Measurements from ENCODE around the gene BMF. TPM values are rescaled to one million over a fixed set of nuclear protein-coding genes. Genes with fewer than 3 reads are reported as not detected.

Gene BMF
- total RNA-seq, 1 experiment from 2014 or later, result 81.5 TPM

DNA sequence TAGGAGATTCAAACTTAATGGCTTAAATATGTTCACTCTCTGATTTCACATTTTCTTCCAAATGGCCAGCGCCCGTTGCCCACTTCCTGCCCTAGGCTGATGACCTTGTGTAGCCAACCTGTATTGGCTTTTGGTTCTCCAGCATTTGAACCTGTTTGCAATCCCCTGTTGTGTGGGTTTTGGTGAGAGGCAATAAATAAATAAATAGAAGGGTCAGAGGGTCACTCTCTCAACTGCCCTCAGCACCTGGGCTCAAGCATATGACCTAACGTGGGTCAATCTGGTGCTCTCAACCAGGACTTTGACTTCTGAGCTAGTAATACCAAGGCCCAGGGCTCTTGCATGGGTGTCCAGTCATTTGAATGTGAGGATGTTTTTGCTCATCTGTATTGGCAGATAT lies 67.9 kb downstream of the BMF start:
- H3K36me3 ChIP-seq (ENCODE audit: control insufficient read depth, insufficient read depth, low read length), result no peaks in the 10 kb centered on the region
- Mint-ChIP-seq H3K4me3 (ENCODE audit: unreplicated experiment) (no peak overlapping the region), H3K27me3 (ENCODE audit: insufficient read depth, unreplicated experiment) (no peaks in the 10 kb centered on the region), H3K36me3 (ENCODE audit: insufficient read depth, unreplicated experiment) (peaks cover 44% of the 10 kb centered on the region), H3K9me3 (ENCODE audit: unreplicated experiment) (no peaks in the 10 kb centered on the region), H3K4me1 (ENCODE audit: low read depth, unreplicated experiment) (peaks cover 16% of the 10 kb centered on the region), H3K27ac (ENCODE audit: unreplicated experiment) (no peak overlapping the region)
- H3K27me3 ChIP-seq (replicated peaks; ENCODE audit: control insufficient read depth, insufficient read depth, low read length), result no peaks in the 10 kb centered on the region
- no peak for DNase-seq
- H3K4me3 ChIP-seq (ENCODE audit: low read depth, low read length), result no peak overlapping the region
- peaks cover 13% of the 10 kb centered on the region; the same call in 1 of the 2 replicates for H3K4me1 ChIP-seq
- intact Hi-C loops (cut with micrococcal nuclease; ENCODE audit: unreplicated experiment), result no loop called here
- POLR2A ChIA-PET, result interaction anchor here (0.5 kb wide), 1 partner anchor 128 kb away, joined by 6 read pairs; no protein-coding TSS in a partner anchor
- CTCF ChIA-PET, result interaction anchor here (0.5 kb wide), 1 partner anchor 118 kb away, joined by 3 read pairs; no protein-coding TSS in a partner anchor
- H3K9me3 ChIP-seq, result no peaks in the 10 kb centered on the region
- TF ChIP-seq, protein P1, sequence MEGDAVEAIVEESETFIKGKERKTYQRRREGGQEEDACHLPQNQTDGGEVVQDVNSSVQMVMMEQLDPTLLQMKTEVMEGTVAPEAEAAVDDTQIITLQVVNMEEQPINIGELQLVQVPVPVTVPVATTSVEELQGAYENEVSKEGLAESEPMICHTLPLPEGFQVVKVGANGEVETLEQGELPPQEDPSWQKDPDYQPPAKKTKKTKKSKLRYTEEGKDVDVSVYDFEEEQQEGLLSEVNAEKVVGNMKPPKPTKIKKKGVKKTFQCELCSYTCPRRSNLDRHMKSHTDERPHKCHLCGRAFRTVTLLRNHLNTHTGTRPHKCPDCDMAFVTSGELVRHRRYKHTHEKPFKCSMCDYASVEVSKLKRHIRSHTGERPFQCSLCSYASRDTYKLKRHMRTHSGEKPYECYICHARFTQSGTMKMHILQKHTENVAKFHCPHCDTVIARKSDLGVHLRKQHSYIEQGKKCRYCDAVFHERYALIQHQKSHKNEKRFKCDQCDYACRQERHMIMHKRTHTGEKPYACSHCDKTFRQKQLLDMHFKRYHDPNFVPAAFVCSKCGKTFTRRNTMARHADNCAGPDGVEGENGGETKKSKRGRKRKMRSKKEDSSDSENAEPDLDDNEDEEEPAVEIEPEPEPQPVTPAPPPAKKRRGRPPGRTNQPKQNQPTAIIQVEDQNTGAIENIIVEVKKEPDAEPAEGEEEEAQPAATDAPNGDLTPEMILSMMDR (IDR thresholded peaks at IDR 0.05; ENCODE audit: insufficient read depth in 1 of 2, low read depth in 1 of 2, low read length in 1 of 2, severe bottlenecking in 1 of 2, unreplicated experiment in 1 of 2), result no peak
- no TSS peak for BruUV-seq (replicated peaks)

DNA sequence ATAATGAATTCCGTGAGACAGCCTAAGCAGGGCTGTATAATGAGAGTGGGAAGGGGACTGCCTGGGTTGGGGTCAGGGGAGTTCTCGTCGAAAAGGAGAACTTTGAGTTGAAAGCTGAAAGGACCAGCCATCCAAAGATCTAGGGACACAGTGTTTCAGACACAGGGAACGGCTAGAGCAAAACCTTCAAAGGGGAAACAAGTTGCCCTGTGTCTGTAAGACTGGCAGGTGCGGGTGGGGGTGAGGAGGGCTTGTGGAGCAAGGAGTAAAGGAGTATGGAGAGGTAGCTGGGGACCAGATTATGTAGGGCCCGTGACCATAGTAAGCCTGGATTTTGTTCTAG lies 68.4 kb downstream of the BMF start:
- H3K9me3 ChIP-seq, result no peaks in the 10 kb centered on the region
- H3K36me3 Mint-ChIP-seq (ENCODE audit: insufficient read depth, unreplicated experiment), result peaks cover 47% of the 10 kb centered on the region
- peaks cover 10% of the 10 kb centered on the region; the same call in 1 of the 2 replicates for H3K4me1 ChIP-seq
- H3K4me3 ChIP-seq (ENCODE audit: low read depth, low read length), result no peak overlapping the region
- intact Hi-C loops (cut with micrococcal nuclease; ENCODE audit: unreplicated experiment), result no loop called here
- no peaks in the 10 kb centered on the region for H3K27me3 Mint-ChIP-seq (ENCODE audit: insufficient read depth, unreplicated experiment)
- DNase-seq, result no peak
- no peaks in the 10 kb centered on the region for H3K27me3 ChIP-seq (replicated peaks; ENCODE audit: control insufficient read depth, insufficient read depth, low read length)
- ChIA-PET CTCF (interaction anchor here (0.5 to 1.1 kb wide), 2 partner anchors 66 to 118 kb away, joined by 3 read pairs; no protein-coding TSS in a partner anchor), POLR2A (interaction anchor here (0.7 kb wide), 1 partner anchor 400 kb away, joined by 3 read pairs; no protein-coding TSS in a partner anchor)
- no TSS peak for BruUV-seq (replicated peaks)
- peak overlapping the region; percentile 98 for H3K4me3 Mint-ChIP-seq (ENCODE audit: unreplicated experiment)
- peaks cover 13% of the 10 kb centered on the region for H3K4me1 Mint-ChIP-seq (ENCODE audit: low read depth, unreplicated experiment)
- no peaks in the 10 kb centered on the region for H3K36me3 ChIP-seq (ENCODE audit: control insufficient read depth, insufficient read depth, low read length)
- H3K9me3 Mint-ChIP-seq (ENCODE audit: unreplicated experiment), result no peaks in the 10 kb centered on the region
- H3K27ac Mint-ChIP-seq (ENCODE audit: unreplicated experiment), result no peak overlapping the region
- TF ChIP-seq, protein P1 (IDR thresholded peaks at IDR 0.05; ENCODE audit: insufficient read depth in 1 of 2, low read depth in 1 of 2, low read length in 1 of 2, severe bottlenecking in 1 of 2, unreplicated experiment in 1 of 2), result no peak

DNA sequence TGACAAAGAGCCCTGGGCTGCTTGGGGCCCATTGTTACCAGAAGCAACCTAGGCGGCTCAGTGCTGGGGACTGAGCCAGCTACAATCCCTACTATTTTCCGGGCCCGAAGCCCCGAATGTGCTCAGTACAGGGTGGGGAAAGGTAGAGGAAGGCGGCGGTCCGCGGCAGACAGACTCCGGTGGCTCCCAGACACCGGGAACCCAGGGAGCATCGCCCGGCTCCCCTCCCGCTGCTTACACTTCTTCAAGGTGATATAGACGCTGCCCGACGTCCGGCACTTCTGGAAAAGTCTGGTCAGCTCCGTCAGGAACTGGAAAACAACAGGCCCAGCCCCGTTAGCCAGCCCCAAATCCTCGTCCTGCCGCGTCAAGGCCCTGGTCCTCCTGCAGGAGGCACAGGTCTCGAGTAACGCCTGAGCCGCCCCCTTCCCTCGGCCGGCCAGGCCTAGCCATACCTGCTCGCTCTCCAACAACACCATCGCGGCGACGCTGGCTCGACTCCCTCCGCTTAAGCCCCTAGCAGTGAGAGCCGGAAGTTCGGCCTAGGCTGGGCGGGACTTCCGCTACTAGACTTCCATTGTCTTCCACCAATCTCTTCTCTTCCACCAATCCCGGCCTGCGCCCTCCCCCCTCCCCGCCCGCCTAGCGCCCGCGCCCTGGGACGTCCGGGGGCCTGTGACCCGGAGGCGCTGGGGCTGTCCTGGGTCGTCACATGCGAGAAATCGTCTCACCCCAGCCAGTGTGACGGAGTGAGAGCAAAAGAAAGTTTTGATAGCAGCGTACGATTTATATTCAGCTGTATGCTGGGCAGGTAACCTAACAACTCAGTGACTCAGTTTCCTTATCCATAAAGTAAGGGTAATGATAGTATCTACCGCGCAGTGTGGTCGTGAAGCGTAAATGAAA lies 69.8 kb downstream of the BMF start, which contains the start of gene SRP14:
TSS of gene SRP14 (minus strand) at position 544 of the 906 bp plus-strand sequence. CDS start at position 479, 65 bp downstream.
- Histone ChIP-seq H3K9me3 (no peaks in the 10 kb centered on the region), H3K4me1 (0 out of 2 replicates have a peak, but pooled peaks cover 4% of the 10 kb centered on the region), H3K27me3 (replicated peaks; ENCODE audit: control insufficient read depth, insufficient read depth, low read length) (no peaks in the 10 kb centered on the region), H3K4me3 (ENCODE audit: low read depth, low read length) (peak within 1 kb of the TSS; percentile 78), H3K36me3 (ENCODE audit: control insufficient read depth, insufficient read depth, low read length) (no peaks in the 10 kb centered on the region)
- H3K9me3 Mint-ChIP-seq (ENCODE audit: unreplicated experiment), result no peaks in the 10 kb centered on the region
- no TSS peak for BruUV-seq (replicated peaks)
- DNase-seq, result peak; percentile 90 to 92
- H3K27me3 Mint-ChIP-seq (ENCODE audit: insufficient read depth, unreplicated experiment), result no peaks in the 10 kb centered on the region
- peak within 1 kb of the TSS; percentile 97 for H3K27ac Mint-ChIP-seq (ENCODE audit: unreplicated experiment)
- ChIA-PET POLR2A (interaction anchor here (0.5 to 1.1 kb wide), 3 partner anchors 9 to 531 kb away, joined by 3 to 10 read pairs (median 3); no protein-coding TSS in a partner anchor), CTCF (interaction anchor here (0.6 to 1.7 kb wide), 3 partner anchors 151 to 236 kb away, joined by 3 to 4 read pairs (median 4); partner anchors contain the start of gene PAK6)
- H3K4me1 Mint-ChIP-seq (ENCODE audit: low read depth, unreplicated experiment), result peaks cover 8% of the 10 kb centered on the region
- TF ChIP-seq, protein P1 (IDR thresholded peaks at IDR 0.05; ENCODE audit: insufficient read depth in 1 of 2, low read depth in 1 of 2, low read length in 1 of 2, severe bottlenecking in 1 of 2, unreplicated experiment in 1 of 2), result no peak
- H3K36me3 Mint-ChIP-seq (ENCODE audit: insufficient read depth, unreplicated experiment), result peaks cover 54% of the 10 kb centered on the region
- intact Hi-C loops (cut with micrococcal nuclease; ENCODE audit: unreplicated experiment), result loop anchor here (1.0 kb wide), 1 partner anchor 253 kb away; no protein-coding TSS in a partner anchor
- peak within 1 kb of the TSS; percentile 98 for H3K4me3 Mint-ChIP-seq (ENCODE audit: unreplicated experiment)

Measured in Caco-2 (cell line).